GM19035 (cell line): ENCODE results near the gene ICAM2.

Source experiments
- ATAC-seq: cut with Tn5 transposase; IDR thresholded peaks from one replicate; pipeline ENCODE4 v1.9.1; 2021; ENCODE audit not compliant: unreplicated experiment

The ICAM2 gene

DNA sequence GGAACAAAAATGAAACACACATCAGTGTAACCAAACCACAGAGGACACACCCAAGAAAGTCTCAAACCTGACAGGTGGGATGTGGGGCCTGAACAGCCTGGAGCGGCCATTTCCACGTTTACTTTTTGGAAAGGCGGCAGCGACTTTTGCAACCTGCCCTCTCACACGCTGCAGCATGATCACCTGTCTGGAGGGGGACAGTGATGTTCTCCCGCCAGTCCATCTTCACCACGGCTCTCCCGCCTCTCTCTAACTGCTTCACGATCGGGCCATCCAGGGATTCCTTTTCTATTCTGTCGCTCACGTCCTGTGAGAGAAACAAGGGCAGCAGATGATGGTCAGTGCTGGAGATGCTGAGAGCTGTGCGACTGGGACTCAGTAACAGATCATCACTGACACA is 24.7 kb upstream of the ICAM2 start:
- ATAC-seq, result no peak

DNA sequence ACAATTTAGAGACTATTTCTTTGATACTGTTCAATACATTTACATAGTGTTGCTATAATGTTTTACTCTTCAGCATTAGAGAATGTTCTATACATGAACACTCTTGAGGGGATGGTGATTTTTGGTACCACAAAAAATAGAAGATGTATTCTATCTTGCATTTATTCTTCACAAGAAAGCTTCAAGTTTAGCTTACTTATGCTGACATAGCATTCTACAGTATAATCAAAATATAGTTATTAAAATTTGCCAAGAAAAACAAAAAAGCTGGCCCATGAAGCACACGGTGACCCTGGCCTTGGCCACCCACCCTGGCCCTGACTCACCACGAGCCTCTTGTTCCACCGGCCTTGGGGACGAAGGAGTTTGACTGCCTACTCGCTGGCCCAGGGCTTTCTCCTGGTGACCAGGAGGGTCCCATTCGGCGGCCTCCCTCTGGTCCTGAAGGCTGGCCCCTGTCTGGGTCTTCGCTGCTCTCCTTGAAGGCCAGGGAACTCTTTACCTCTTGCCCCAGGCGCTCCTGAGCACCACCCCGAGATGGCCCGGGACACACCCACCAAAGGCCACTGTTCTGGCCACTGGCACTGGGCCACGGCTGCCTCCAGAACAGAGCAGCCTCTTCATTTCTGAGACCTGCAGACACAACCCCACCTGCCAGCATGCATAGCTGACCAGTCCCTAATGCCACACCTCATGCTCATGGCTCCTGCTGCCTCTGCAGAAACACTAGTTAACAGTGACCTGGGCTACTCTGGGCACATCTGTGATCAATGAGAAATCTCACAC is 22.5 kb upstream of the ICAM2 start:
- ATAC-seq, result no peak

DNA sequence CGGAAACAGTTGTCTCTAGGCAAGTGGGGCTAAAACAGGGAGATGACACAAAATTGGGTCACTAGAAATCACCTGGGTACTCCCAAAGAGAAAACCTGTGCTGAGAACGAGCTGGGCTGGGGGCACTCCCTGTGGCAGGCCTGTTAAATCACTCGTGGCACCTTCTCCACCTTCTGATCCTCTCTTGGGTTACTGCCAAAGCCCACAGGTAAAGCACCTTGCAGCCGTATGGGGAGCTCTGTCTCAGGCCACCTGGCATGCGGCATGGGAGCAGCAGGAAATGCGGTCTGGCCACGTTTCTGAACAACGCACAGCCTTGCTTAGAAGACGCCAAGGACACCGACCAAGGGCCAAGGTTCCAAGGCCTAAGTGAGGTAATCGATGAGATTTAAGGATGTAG is 21.5 kb upstream of the ICAM2 start:
- no peak for ATAC-seq

DNA sequence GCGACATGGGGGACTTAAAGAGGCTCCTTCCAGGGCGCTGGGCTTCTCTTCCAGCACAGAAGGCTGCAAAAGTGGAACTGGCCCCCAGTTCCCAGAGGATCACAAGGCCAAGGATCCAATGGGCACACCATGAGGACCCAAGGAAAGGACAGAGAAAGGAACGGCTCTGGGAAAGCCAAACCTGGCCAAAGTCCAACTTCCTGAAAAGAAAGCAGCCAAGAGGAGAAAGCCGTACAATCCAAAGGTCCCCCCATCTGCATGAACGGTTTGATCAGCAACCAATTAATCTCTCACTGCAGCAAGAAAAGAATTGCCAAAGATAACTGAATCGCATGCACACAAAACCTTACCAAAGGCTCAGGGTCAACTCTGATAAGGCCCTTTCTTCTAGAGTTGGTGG is 19.8 kb upstream of the ICAM2 start:
- ATAC-seq, result no peak

DNA sequence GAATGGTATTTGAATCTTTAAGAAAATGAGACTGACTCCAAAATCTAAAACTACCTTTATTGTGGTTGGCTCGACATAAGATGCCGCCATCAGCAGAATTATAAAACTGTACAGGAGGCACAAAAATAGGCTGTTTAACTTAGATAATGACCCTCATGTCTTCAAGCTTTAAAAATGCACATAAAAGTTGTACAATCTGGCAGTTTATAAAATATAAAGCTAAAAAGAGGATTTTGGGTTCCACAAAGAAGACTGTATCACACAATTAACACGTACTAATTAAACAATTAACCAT is 18.6 kb upstream of the ICAM2 start:
- ATAC-seq, result no peak

DNA sequence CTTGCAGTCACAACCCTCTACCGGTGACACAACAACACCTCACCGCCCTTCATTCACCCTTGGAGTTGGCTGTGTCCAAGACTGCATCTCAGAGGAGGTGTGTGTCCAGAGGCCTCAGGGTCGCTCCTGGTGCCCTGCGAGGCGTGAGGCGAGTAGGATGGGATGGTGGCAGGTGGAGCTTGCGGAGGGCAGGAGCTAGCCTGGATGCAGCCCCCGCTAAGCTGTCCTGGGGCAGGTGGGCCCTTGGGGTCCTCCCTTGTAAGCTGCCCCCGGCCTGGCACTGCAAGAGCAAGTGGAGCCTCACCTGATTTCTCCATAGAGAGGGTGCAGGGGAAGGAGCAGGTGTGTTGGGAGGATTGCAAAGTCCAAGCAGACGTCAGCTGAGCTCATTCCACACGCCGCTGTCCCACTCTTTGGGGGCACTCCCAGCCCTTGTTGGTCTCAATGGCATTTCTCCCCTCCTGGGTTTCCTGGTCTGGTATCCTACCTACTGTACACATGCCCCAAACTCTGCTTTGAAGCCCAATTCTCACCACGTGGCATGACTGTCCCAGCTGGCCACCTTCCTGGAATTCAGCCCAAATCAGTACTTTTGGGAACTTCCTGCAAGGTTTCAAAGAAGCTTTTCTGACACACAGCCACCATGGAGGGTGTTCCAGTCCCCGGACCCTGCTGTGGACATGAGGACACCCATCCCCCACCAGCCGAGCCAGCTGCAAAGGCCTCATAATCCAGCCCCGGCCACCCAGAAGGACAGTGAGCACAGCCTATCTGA is 18.1 kb upstream of the ICAM2 start:
- no peak for ATAC-seq

DNA sequence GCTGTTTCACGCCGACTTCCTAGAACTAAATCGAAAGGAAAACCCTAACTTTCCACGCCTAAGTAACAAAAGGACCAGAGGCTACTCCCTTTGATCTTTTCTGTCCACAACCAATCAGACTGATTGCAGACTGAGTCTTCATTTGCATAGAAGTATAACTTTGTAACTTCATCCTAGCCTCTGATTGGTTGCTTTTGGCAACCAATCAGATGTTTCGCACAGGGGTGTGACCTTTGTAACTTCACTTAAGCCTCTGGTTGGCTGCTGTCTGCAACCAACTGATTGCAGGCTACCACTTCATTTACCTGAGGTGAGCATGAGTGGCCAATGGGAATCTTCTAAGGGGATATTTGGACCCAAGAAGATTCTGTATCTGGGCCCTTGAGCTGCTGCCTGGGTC is 17.4 kb upstream of the ICAM2 start:
- no peak for ATAC-seq

DNA sequence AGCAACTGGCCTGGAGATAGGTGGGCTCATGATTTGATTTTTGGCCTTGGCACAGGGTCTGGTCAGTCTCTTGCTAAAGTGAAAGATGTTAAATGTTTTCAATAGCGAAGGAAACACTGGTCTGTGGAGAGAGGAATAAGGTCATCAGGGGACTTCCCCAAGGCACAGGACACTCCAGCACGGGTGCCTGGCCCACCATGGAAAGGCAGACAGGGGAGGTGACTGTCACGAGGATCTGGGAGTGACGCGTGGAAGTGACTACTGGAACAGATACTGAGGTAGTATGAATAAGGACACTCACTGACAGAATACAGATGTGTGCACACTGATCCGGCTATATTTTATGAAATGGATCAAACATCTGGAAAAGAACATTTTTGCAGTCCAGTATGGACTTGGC is 16.7 kb upstream of the ICAM2 start:
- ATAC-seq, result no peak

DNA sequence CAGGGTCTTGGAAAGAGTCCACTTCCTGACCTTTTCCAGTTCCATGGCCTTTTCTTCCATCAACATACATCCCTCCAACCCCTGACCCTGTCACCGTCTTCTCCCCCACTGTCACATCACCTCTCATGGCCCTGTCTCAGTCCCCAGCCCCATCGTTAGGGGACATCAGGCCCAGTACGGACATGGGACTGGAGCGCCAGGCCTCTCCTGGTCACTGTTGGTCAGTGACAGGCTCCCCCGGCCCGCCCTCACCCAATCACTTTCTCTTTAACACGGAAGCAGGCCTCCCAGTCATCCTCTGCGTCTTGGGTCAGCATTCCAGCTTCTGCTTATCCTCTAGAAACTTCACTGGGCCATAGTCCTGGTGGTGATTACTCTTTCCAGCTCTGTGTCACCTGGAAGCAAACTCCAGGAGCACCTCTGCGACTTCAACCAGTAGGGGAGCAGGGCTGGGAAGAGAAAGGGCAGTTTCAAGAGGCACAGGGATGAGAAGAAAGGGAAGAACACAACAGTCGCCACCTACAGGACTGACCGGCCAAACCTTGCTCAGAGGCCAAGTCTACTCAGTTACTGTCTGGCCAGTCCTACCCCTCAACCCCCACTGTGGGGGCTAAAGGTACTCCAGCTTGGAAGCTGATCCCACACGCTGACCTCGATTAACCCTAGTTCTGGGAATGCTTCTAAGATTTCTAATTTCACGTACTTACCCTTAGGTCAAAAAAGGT is 15.9 kb upstream of the ICAM2 start:
- no peak for ATAC-seq

DNA sequence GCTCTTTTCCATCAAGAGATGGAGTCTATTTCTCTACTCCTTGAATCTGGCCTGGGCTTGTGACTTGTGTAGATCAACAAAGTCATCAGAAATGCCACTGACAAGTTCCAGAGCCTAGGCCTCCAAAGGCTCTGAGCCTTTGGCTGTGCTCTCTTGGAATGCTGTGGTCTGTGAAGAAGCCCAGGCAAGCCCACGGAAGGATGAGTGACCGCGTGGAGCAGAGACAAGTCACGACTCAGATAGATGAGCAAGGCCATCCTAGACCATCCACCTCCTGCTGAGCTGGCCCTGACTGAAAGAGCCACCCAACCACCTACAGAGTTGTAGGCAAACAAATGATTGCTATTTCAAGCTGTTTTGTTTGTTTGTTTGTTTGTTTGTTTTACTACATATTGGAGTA is 11.6 kb upstream of the ICAM2 start:
- ATAC-seq, result no peak

DNA sequence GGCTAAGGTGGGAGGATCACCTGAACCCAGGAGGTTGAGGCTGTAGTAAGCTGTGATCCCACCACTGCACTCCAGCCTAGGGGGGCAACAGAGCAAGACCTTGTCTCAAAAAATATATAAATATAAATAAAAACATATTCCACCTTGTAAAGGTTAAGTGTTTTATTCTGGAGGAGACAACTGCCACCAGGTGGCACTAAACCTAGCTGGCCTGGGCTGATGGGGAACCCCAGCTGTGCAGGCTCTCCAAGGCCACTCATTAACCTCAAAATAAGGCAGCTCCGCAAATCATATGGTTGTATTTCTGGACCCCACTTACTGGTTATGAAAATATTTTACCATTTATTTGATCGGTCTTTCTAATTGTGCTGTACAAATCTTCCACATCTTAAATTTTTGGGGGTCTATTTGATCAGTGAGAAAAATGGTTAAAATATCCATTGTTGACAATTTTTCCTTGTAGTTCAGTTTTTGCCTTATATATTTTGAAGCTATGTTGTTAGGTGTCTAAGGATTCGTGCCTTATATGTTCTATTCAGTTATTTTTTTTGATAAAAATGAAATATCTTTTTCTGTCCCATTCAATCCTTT is 8.5 kb upstream of the ICAM2 start:
- ATAC-seq, result no peak

DNA sequence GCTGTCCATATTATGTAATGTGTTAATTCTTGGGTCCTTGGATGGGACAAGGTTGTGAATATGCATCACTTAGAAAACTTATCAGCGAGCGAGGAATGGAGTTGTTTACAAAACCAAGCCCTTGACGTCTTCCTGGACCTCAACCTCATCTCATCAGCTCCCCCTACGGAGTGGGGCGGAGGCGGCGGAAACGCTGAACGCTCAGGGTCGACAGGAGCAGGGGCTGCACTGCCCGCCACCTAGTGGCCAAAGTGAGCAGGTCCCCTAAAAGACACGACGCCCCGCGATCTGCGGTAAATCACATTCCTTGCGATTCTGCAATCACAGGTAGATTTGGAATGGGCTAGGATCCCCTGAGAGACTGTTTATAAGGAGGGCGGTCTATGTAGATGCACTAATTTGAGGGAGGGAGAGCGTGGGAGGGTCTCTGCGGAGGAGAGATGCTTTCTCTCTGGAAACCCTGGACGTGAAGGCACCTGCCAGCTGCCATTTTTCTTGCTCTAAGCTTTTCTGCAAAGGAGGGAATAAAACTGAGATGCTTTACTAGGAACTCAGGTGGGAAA is 5.4 kb upstream of the ICAM2 start:
- ATAC-seq, result peak; percentile 82

DNA sequence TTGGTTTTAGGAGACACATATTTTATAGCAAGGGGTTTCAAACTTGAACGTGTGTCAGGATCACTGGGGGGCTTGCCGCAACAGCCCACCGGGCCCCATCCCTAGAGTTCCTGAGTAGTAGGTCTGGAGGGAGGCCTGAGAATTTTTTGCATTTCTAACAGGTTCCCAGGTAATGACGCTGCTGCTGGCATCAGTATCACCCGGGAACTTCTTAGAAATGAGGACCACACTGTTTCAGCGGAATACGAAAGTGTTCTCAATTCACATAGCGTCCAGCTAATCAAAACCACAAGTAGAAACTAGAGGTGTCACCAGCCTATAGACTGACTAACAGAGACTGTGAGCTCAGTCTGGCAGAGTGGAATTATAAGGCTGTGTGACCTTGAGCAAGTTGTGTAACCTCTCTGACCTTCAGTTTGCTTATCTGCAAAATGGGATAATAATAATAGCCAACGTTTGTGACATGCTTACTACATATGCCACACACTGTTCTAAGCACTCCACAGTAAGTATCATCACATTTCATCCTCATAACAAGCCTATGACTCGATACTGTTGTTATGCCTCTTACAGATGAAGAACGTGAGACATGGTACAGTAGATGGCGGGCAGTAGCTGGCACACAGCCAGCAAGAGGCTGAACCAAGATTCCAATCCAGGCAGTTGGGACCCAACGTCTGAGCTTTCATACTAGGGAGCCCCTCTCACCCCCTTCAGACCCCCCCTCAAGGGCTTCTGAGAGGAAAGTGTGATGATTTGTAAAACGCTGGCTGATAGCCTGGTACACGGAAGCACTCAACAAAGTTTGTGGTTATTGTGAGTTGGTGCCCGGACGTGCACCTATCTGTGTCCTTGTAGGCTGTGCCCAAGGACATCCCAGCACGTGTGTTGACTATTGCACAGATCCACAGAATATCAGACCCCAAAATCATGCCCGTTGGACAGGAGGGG is 4.6 kb upstream of the ICAM2 start:
- ATAC-seq, result no peak

DNA sequence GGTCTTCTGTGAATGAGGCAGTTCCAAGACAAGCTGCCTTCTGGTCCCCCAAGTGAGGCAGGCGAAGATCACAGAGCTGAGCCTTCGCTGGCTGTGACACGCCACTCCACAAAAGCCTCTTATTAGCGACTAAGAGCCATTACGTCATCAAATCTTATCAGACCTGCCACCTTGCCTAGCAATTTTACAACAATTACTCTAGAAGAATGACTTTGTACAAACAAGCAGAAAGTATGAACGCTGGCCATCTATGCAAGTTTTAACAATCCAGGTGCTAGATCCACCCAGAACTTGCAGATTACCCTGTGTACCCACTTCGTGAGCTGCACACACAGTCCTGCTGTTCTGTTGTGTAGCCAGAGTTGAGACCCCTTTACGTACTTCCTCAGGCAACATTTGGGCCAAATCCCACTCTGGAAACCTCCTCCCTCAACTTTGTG is 3.8 kb upstream of the ICAM2 start:
- ATAC-seq, result no peak

DNA sequence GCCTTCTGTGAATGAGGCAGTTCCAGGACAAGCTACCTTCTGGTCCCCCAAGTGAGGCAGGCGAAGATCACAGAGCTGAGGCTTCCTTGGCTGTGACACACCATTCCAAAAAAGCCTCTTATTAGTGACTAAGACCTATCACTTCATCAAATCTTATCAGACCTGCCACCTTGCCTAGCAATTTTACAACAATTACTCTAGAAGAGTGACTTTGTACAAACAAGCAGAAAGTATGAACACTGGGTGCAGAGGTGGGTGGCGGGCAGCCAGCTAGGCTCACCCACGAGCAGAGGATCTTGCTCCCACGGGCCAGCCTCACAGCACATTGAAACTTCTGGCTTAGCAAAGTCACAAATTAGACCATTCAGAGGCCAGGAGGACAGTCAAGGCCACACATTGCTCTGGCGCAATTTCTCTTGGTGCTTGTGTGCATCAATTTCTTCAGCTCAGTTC is 2.2 kb upstream of the ICAM2 start:
- ATAC-seq, result no peak

DNA sequence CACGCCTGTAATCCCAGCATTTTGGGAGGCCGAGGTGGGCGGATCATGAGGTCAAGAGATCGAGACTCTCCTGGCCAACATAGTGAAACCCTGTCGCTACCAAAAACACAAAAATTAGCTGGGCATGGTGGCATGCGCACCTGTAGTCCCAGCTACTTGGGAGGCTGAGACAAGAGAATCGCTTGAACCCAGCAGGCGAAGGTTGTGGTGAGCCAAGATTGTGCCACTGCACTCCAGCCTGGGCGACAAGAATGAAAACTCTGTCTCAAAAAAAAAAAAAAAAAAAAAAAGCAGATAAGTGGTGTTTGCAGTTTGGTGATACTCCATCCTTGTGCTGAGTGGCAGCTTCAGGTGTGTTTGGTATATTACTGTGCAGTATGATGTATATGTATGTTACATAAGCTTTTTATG is 877 bp downstream of the ICAM2 start:
- peak; percentile 16 for ATAC-seq

DNA sequence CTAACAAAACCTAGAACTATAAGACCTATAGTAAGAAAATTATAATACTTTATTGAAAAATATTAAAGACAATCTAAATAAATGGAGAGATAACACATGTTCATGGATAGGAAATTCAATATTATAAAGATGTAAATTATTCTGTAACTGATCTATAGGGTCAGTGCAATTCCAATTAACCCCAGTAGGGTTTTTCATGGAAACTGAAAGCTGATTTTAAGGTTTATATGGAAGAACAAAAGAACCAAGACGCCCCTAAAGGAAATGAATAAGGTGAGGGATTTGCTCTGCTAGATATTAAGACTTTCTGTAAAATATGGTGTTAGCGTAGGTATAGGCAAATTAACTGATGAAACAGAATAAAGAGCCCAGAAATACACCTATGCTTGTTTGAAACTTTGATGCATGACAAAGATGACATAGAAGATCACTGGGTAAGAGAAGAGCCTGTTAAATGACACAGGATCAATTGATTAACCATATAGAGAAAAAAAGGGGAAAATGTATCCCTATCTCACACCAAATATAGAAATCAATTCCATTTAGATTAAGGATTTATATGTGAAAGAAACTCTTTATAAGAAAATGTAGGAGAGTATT is 3.0 kb downstream of the ICAM2 start:
- no peak for ATAC-seq

DNA sequence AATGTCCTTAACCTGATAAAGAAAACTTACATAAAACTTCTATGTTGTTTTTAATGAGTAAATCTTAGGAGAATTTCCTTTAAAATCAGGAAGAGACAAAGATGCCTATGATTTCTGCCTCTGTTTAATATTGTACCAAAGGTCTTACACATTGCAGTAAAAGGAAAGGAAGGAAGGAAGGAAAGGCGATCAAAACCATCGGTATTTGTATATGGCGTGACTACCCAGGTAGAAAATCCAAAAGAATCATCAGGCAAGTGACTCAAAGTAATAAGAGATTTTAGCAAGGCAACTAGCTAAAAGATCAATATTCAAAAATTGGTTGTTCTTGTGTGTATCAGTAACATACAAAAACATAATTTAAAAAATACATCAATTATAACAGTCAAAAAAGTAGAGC is 3.5 kb downstream of the ICAM2 start:
- no peak for ATAC-seq

DNA sequence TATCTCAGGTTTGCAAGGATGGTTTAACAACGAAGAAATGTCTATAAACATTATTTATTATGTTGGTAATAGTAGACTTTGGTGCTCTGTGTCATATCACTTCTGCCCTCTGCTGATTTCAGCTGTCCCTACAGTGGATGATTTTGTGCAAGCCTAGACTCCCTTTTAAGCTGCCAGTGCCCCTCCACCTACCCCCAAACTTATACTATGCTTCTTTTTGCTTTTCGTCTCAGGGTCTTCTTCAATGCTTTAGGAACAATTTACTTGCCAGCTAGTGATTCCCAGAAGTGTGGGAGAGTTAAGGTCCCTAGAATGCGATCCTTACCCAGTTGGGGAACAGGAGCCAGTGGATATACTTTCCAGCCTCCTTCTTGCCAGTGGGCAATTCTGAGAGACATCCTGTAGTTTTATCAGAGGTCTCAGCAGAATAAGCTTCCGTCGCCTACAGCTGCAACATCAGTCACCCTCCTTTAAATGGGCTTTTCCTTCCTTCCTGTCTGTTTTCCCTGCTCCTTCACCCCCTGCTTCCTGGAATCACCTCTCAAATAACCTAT is 4.1 kb downstream of the ICAM2 start:
- ATAC-seq, result no peak
